GM12891 (cell line): ENCODE data around the gene SCAMP2.

Experiments
- PAX5 ChIP-seq: IDR thresholded peaks from 2 replicates; pipeline ENCODE4 v1.6.1; 2011; ENCODE audit warnings: low read length, moderate library complexity, mild to moderate bottlenecking; ENCODE audit not compliant: insufficient read depth, severe bottlenecking
- POLR2A ChIP-seq: IDR thresholded peaks from 2 replicates; pipeline ENCODE4 v1.6.1; 2011; ENCODE audit warnings: low read depth, low read length, control low read depth
- POLR2AphosphoS5 ChIP-seq: IDR thresholded peaks from 2 replicates; pipeline ENCODE4 v1.6.1; 2011; ENCODE audit warnings: low read depth, low read length, control low read depth
- POU2F2 ChIP-seq: IDR thresholded peaks from 2 replicates; pipeline ENCODE4 v1.6.1; 2011; ENCODE audit warnings: low read depth, mild to moderate bottlenecking, control low read depth, low read length, moderate library complexity
- TAF1 ChIP-seq: IDR thresholded peaks from 2 replicates; pipeline ENCODE4 v1.6.1; 2011; ENCODE audit warnings: low read depth, low read length, control low read depth

DNA sequence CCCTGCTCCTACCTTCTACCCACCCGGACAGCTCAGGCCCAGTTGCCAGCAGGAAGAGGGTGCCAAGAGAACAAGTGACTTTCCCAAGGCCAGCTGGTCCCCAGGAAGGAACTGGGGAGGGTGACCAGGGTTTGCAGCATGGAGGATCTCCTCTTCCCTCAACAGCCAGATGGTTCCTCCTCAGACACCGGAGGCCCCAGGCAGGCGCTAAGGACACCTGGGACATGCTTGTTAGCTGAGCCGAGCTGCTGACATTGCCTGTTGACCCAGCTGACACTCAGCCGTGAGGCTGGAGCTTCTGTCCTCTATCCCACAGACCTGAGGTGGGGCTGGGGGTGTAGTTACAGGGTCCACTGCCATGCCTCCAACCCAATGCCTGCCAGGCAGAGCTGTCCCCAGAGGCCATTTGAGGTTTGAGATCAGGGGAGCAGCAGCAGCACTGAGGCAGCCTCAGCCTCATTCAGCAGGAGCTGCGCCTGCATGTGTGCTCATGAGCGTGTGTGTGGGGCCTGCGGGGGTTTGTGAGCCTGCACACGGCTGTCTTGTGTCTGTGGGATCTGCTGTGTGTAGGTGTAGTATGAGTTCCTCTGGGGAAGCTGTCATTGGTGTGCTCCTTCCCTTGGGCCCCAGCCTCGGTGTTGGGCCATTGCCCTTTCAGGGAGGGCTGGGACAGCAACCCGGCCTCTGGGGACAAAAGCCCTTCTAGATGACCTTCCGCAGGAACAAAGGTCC lies 39.6 kb downstream of the SCAMP2 start:
- TF ChIP-seq TAF1 (no peak), POLR2AphosphoS5 (no peak), POLR2A (no peak), PAX5 (no peak), POU2F2 (no peak)
